Measurements from ENCODE around the gene OPHN1. TPM values are rescaled to one million over a fixed set of nuclear protein-coding genes. Genes with fewer than 3 reads are reported as not detected.

The OPHN1 gene
- total RNA-seq, 1 donor, result 6.9 TPM

DNA sequence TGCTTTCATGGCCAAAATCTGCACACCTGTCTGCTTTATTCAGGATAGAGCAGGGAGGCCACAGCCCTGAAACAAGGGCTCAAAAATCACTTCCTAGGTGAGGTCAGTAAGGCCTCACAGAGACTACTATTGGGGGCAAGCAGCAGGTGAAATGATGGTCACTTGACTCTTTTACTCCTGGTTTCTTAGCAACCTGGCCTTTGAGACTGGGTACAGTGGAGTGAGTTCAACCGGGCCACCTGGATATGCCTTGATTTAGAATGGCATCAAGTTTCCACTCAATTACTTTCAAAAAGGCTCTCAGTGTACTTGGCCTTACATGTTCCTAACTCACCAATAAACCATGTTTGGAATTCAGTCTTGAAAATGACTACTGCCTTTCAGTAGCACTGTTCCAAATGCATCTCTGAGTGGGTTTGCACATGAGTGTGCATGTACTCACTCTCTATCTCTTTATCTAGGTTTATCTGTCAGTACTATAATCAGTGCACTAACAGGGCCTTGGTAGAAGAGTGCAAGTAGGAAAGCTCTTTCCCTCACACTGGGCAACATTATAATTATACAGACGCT lies 388.2 kb downstream of the OPHN1 start:
- DNase-seq (ENCODE audit: insufficient read length, low spot score, missing footprints), result no peak
- Histone ChIP-seq H3K27me3 (ENCODE audit: insufficient read depth, low read length) (no peaks in the 10 kb centered on the region), H3K9me3 (ENCODE audit: low read depth, low read length) (no peaks in the 10 kb centered on the region), H3K36me3 (ENCODE audit: insufficient read depth, low read length) (no peaks in the 10 kb centered on the region), H3K4me2 (ENCODE audit: insufficient read depth, low read length) (no peak overlapping the region), H4K20me1 (ENCODE audit: insufficient read depth, low read length) (no peaks in the 10 kb centered on the region), H2AFZ (ENCODE audit: low read length) (no peak overlapping the region), H3K4me3 (ENCODE audit: insufficient read depth, low read length) (no peak overlapping the region), H3K4me1 (ENCODE audit: insufficient read depth, low read length) (no peaks in the 10 kb centered on the region), H3K27ac (ENCODE audit: low read depth, low read length) (no peak overlapping the region), H3K79me2 (ENCODE audit: insufficient read depth, low read length) (no peaks in the 10 kb centered on the region)
- no peak for TF ChIP-seq CTCF (IDR thresholded peaks at IDR 0.05; ENCODE audit: extremely low read depth, low read depth, low read length)

DNA sequence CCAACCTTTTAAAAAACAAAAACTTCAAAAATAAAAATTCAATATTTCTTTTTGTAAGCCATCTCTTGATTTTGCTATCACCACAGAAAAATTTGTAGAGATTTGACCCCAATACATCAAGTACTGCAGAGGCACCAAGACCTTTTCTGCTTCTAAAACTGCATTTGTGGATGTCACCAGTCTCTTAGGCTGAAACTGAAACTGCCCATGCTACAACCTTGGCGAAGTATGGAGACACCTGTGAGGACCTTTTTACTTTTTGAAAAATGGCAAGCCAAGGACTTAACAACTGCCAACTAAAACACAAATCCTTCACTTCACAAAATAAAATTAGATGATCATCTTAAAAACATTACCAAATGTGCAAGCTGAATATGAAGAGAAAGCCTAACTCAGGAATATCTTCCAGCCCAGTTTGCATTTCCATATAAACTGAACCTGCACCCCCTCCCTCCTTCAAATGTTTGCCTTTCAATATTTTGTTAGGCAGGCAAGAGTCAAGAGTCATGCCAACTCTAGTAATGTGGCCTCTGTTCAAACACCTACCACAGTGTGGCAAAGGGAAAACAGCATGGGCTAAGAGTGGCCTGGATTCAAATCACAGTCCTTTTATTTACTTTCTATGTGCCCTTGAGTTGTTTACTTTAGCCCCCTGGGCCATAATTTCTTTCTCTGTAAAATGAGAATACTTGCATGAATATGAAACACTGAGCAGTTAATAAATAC lies 389.4 kb downstream of the OPHN1 start:
- Histone ChIP-seq H3K27me3 (ENCODE audit: insufficient read depth, low read length) (no peaks in the 10 kb centered on the region), H3K4me2 (ENCODE audit: insufficient read depth, low read length) (no peak overlapping the region), H3K4me1 (ENCODE audit: insufficient read depth, low read length) (no peaks in the 10 kb centered on the region), H3K9me3 (ENCODE audit: low read depth, low read length) (no peaks in the 10 kb centered on the region), H3K79me2 (ENCODE audit: insufficient read depth, low read length) (no peaks in the 10 kb centered on the region), H4K20me1 (ENCODE audit: insufficient read depth, low read length) (no peaks in the 10 kb centered on the region), H3K27ac (ENCODE audit: low read depth, low read length) (no peak overlapping the region), H2AFZ (ENCODE audit: low read length) (no peak overlapping the region), H3K4me3 (ENCODE audit: insufficient read depth, low read length) (no peak overlapping the region), H3K36me3 (ENCODE audit: insufficient read depth, low read length) (no peaks in the 10 kb centered on the region)
- no peak for TF ChIP-seq CTCF (IDR thresholded peaks at IDR 0.05; ENCODE audit: extremely low read depth, low read depth, low read length)
- no peak for DNase-seq (ENCODE audit: insufficient read length, low spot score, missing footprints)

DNA sequence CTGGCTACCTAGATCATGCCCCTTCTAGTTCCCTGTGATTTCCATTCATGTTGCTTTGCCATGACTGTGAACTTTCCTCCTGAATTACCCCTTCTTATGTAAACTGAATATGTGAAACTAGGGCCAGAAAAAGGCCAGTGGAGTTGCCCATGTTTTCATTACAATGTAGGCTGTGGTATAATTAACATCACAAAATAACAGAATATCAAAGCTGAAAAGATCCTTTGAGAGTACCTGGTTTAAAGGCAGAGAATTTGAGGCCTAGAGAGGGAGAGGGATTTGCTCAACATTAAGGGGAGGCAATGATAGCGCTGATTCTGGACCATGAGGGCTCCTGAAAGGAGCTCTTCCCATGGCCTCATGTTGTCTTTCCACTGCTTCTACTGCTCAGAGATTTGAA lies 392.2 kb downstream of the OPHN1 start:
- H4K20me1 ChIP-seq (ENCODE audit: insufficient read depth, low read length), result no peaks in the 10 kb centered on the region
- no peak overlapping the region for H3K4me2 ChIP-seq (ENCODE audit: insufficient read depth, low read length)
- H3K79me2 ChIP-seq (ENCODE audit: insufficient read depth, low read length), result no peaks in the 10 kb centered on the region
- no peaks in the 10 kb centered on the region for H3K9me3 ChIP-seq (ENCODE audit: low read depth, low read length)
- no peak for DNase-seq (ENCODE audit: insufficient read length, low spot score, missing footprints)
- H3K4me1 ChIP-seq (ENCODE audit: insufficient read depth, low read length), result no peaks in the 10 kb centered on the region
- H2AFZ ChIP-seq (ENCODE audit: low read length), result no peak overlapping the region
- no peak for TF ChIP-seq CTCF (IDR thresholded peaks at IDR 0.05; ENCODE audit: extremely low read depth, low read depth, low read length)
- no peak overlapping the region for H3K4me3 ChIP-seq (ENCODE audit: insufficient read depth, low read length)
- H3K27ac ChIP-seq (ENCODE audit: low read depth, low read length), result no peak overlapping the region
- no peaks in the 10 kb centered on the region for H3K27me3 ChIP-seq (ENCODE audit: insufficient read depth, low read length)
- H3K36me3 ChIP-seq (ENCODE audit: insufficient read depth, low read length), result no peaks in the 10 kb centered on the region
